Measurements from ENCODE around the gene TOM1. TPM values are rescaled to one million over a fixed set of nuclear protein-coding genes. Genes with fewer than 3 reads are reported as not detected.

The TOM1 gene
- total RNA-seq, 1 experiment from 2014 or later, result 28.2 TPM

GRCh38 chr22:35306350-35306967 is 6.8 kb downstream of the TOM1 start:
- intact Hi-C loops (cut with micrococcal nuclease), result no loop called here
- CTCF ChIA-PET, result interaction anchor here (0.6 to 1.2 kb wide), 4 partner anchors 22 to 277 kb away, joined by 3 to 4 read pairs (median 3); no protein-coding TSS in a partner anchor
- POLR2A ChIA-PET, result no interaction called here
- no peak for TF ChIP-seq CTCF (IDR thresholded peaks at IDR 0.05; ENCODE audit: unreplicated experiment)
- peaks cover 43% of the 10 kb centered on the region for H3K36me3 Mint-ChIP-seq (ENCODE audit: insufficient read depth, unreplicated experiment)
- H3K4me1 Mint-ChIP-seq (ENCODE audit: insufficient read depth, unreplicated experiment), result peaks cover 13% of the 10 kb centered on the region
- no peaks in the 10 kb centered on the region for H3K9me3 Mint-ChIP-seq (ENCODE audit: unreplicated experiment)
- H3K27me3 Mint-ChIP-seq (ENCODE audit: insufficient read depth, unreplicated experiment), result no peaks in the 10 kb centered on the region
- H3K4me3 Mint-ChIP-seq (ENCODE audit: unreplicated experiment), result no peak overlapping the region
- BruUV-seq (replicated peaks), result no TSS peak
- H3K27ac Mint-ChIP-seq (ENCODE audit: low read depth, unreplicated experiment), result no peak overlapping the region
- no peak for DNase-seq (ENCODE audit: unreplicated experiment)

- ChIA-PET CTCF (interaction anchor here (0.6 to 1.2 kb wide), 3 partner anchors 30 to 276 kb away, joined by 3 to 4 read pairs (median 3); no protein-coding TSS in a partner anchor), POLR2A (no interaction called here)
- intact Hi-C loops (cut with micrococcal nuclease), result no loop called here
- Mint-ChIP-seq H3K36me3 (ENCODE audit: insufficient read depth, unreplicated experiment) (peaks cover 47% of the 10 kb centered on the region), H3K27me3 (ENCODE audit: insufficient read depth, unreplicated experiment) (no peaks in the 10 kb centered on the region), H3K27ac (ENCODE audit: low read depth, unreplicated experiment) (no peak overlapping the region), H3K9me3 (ENCODE audit: unreplicated experiment) (no peaks in the 10 kb centered on the region), H3K4me1 (ENCODE audit: insufficient read depth, unreplicated experiment) (peaks cover 14% of the 10 kb centered on the region), H3K4me3 (ENCODE audit: unreplicated experiment) (no peak overlapping the region)
- TF ChIP-seq CTCF (IDR thresholded peaks at IDR 0.05; ENCODE audit: unreplicated experiment), result no peak
- DNase-seq (ENCODE audit: unreplicated experiment), result no peak
- no TSS peak for BruUV-seq (replicated peaks)
Measured at GRCh38 chr22:35307372-35307771, 7.7 kb downstream of the TOM1 start.

- Mint-ChIP-seq H3K4me3 (ENCODE audit: unreplicated experiment) (no peak overlapping the region), H3K36me3 (ENCODE audit: insufficient read depth, unreplicated experiment) (peaks cover 47% of the 10 kb centered on the region), H3K27ac (ENCODE audit: low read depth, unreplicated experiment) (no peak overlapping the region), H3K27me3 (ENCODE audit: insufficient read depth, unreplicated experiment) (no peaks in the 10 kb centered on the region), H3K9me3 (ENCODE audit: unreplicated experiment) (no peaks in the 10 kb centered on the region), H3K4me1 (ENCODE audit: insufficient read depth, unreplicated experiment) (peaks cover 19% of the 10 kb centered on the region)
- no peak for TF ChIP-seq CTCF (IDR thresholded peaks at IDR 0.05; ENCODE audit: unreplicated experiment)
- DNase-seq (ENCODE audit: unreplicated experiment), result no peak
- ChIA-PET CTCF (interaction anchor here (0.6 to 1.1 kb wide), 2 partner anchors 44 to 275 kb away, joined by 3 read pairs; no protein-coding TSS in a partner anchor), POLR2A (no interaction called here)
- BruUV-seq (replicated peaks), result no TSS peak
- intact Hi-C loops (cut with micrococcal nuclease), result no loop called here
Measured at GRCh38 chr22:35307892-35308291, 8.2 kb downstream of the TOM1 start.

GRCh38 chr22:35308480-35309021 is 8.9 kb downstream of the TOM1 start:
- Mint-ChIP-seq H3K27ac (ENCODE audit: low read depth, unreplicated experiment) (no peak overlapping the region), H3K4me1 (ENCODE audit: insufficient read depth, unreplicated experiment) (peaks cover 25% of the 10 kb centered on the region), H3K36me3 (ENCODE audit: insufficient read depth, unreplicated experiment) (peaks cover 47% of the 10 kb centered on the region), H3K9me3 (ENCODE audit: unreplicated experiment) (no peaks in the 10 kb centered on the region), H3K4me3 (ENCODE audit: unreplicated experiment) (no peak overlapping the region), H3K27me3 (ENCODE audit: insufficient read depth, unreplicated experiment) (no peaks in the 10 kb centered on the region)
- ChIA-PET CTCF (interaction anchor here (0.6 kb wide), 1 partner anchor 43 kb away, joined by 3 read pairs; no protein-coding TSS in a partner anchor), POLR2A (no interaction called here)
- no peak for DNase-seq (ENCODE audit: unreplicated experiment)
- BruUV-seq (replicated peaks), result no TSS peak
- intact Hi-C loops (cut with micrococcal nuclease), result no loop called here
- no peak for TF ChIP-seq CTCF (IDR thresholded peaks at IDR 0.05; ENCODE audit: unreplicated experiment)

All from MCF 10A (cell line).